H1 (cell line): ENCODE measurements around the gene ZNF211. TPM values are rescaled to one million over a fixed set of nuclear protein-coding genes. Genes with fewer than 3 reads are reported as not detected.

Experiments
- MAFK ChIP-seq: IDR thresholded peaks from 2 replicates; pipeline ENCODE4 v1.6.1; 2012; ENCODE audit warnings: low read depth, mild to moderate bottlenecking, improper control_type of control experiment, low read length
- NANOG ChIP-seq: IDR thresholded peaks from 2 replicates; pipeline ENCODE4 v1.6.1; 2011; ENCODE audit warnings: low read length, low read depth, mild to moderate bottlenecking, inconsistent platforms; ENCODE audit not compliant: insufficient read depth, poor library complexity, severe bottlenecking
- ZNF274 ChIP-seq: IDR thresholded peaks from 2 replicates; pipeline ENCODE4 v1.7.0; 2012; ENCODE audit warnings: low read length, borderline replicate concordance; ENCODE audit errors: extremely low read depth
- polyA plus RNA-seq, 7 experiments: library from polyadenylated mRNA; depleted of rRNA in 3 of 7; stranded (reverse) in 5 of 7; unstranded in 2 of 7; fragments of >200 nt in 5 of 7; fragments of 200-250 nt in 2 of 7; gene quantifications; 1 replicate in 5 of 7; 2 replicates in 1 of 7; 4 replicates in 1 of 7; pipeline versions ENCODE4 v1.2.1 to v1.2.3, GENCODE V29; 2011 to 2013; ENCODE audit warnings: missing spikeins in 2 of 7, mixed read lengths in 2 of 7
- total RNA-seq: library from RNA; stranded (reverse); fragmentation: NEBNext Ultra II Directional; extraction: Animal tissue kit (Norgen Biotek cat#: 25700); gene quantifications from 2 replicates; pipeline ENCODE4 v1.2.1, GENCODE V29; 2021
- TF ChIP-seq, protein P1 (sequence below): fragments of 300-600 bp; sonication (generic); IDR thresholded peaks from 2 replicates; pipeline ENCODE4 v1.7.1; 2012; ENCODE audit warnings: low read length, moderate library complexity, mild to moderate bottlenecking, inconsistent platforms; ENCODE audit not compliant: insufficient replicate concordance

ZNF211 gene
- total and polyA plus RNA-seq, 2 of the 8 experiments (the other 6 are each of a cell fraction or from before 2014, with no cell fraction given): 7.5 to 15.7 TPM

DNA sequence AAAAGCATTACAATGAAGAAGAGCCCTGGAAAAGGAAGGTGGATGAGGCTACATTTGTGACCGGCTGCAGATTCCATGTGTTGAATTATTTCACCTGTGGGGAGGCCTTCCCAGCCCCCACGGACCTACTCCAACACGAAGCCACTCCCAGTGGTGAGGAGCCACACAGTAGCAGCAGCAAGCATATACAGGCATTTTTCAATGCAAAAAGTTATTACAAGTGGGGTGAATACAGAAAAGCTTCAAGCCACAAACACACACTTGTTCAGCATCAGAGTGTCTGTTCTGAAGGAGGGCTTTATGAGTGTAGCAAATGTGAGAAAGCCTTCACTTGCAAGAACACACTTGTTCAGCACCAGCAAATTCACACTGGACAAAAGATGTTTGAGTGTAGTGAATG, 53.8 kb downstream of the ZNF211 start (continued):
- TF ChIP-seq, protein P1, sequence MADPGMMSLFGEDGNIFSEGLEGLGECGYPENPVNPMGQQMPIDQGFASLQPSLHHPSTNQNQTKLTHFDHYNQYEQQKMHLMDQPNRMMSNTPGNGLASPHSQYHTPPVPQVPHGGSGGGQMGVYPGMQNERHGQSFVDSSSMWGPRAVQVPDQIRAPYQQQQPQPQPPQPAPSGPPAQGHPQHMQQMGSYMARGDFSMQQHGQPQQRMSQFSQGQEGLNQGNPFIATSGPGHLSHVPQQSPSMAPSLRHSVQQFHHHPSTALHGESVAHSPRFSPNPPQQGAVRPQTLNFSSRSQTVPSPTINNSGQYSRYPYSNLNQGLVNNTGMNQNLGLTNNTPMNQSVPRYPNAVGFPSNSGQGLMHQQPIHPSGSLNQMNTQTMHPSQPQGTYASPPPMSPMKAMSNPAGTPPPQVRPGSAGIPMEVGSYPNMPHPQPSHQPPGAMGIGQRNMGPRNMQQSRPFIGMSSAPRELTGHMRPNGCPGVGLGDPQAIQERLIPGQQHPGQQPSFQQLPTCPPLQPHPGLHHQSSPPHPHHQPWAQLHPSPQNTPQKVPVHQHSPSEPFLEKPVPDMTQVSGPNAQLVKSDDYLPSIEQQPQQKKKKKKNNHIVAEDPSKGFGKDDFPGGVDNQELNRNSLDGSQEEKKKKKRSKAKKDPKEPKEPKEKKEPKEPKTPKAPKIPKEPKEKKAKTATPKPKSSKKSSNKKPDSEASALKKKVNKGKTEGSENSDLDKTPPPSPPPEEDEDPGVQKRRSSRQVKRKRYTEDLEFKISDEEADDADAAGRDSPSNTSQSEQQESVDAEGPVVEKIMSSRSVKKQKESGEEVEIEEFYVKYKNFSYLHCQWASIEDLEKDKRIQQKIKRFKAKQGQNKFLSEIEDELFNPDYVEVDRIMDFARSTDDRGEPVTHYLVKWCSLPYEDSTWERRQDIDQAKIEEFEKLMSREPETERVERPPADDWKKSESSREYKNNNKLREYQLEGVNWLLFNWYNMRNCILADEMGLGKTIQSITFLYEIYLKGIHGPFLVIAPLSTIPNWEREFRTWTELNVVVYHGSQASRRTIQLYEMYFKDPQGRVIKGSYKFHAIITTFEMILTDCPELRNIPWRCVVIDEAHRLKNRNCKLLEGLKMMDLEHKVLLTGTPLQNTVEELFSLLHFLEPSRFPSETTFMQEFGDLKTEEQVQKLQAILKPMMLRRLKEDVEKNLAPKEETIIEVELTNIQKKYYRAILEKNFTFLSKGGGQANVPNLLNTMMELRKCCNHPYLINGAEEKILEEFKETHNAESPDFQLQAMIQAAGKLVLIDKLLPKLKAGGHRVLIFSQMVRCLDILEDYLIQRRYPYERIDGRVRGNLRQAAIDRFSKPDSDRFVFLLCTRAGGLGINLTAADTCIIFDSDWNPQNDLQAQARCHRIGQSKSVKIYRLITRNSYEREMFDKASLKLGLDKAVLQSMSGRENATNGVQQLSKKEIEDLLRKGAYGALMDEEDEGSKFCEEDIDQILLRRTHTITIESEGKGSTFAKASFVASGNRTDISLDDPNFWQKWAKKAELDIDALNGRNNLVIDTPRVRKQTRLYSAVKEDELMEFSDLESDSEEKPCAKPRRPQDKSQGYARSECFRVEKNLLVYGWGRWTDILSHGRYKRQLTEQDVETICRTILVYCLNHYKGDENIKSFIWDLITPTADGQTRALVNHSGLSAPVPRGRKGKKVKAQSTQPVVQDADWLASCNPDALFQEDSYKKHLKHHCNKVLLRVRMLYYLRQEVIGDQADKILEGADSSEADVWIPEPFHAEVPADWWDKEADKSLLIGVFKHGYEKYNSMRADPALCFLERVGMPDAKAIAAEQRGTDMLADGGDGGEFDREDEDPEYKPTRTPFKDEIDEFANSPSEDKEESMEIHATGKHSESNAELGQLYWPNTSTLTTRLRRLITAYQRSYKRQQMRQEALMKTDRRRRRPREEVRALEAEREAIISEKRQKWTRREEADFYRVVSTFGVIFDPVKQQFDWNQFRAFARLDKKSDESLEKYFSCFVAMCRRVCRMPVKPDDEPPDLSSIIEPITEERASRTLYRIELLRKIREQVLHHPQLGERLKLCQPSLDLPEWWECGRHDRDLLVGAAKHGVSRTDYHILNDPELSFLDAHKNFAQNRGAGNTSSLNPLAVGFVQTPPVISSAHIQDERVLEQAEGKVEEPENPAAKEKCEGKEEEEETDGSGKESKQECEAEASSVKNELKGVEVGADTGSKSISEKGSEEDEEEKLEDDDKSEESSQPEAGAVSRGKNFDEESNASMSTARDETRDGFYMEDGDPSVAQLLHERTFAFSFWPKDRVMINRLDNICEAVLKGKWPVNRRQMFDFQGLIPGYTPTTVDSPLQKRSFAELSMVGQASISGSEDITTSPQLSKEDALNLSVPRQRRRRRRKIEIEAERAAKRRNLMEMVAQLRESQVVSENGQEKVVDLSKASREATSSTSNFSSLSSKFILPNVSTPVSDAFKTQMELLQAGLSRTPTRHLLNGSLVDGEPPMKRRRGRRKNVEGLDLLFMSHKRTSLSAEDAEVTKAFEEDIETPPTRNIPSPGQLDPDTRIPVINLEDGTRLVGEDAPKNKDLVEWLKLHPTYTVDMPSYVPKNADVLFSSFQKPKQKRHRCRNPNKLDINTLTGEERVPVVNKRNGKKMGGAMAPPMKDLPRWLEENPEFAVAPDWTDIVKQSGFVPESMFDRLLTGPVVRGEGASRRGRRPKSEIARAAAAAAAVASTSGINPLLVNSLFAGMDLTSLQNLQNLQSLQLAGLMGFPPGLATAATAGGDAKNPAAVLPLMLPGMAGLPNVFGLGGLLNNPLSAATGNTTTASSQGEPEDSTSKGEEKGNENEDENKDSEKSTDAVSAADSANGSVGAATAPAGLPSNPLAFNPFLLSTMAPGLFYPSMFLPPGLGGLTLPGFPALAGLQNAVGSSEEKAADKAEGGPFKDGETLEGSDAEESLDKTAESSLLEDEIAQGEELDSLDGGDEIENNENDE: no peak
- TF ChIP-seq MAFK: no peak
- peak; percentile 63; the same call in 1 of the 2 replicates for TF ChIP-seq ZNF274
- no peak for TF ChIP-seq NANOG
